Panc1 (cell line): ENCODE results near the gene DIP2C. TPM values are rescaled to one million over a fixed set of nuclear protein-coding genes. Genes with fewer than 3 reads are reported as not detected.

Experiments
- ATAC-seq: fragments of 200-7000 bp; cut with Tn5 transposase; 2 replicates; pipeline ENCODE4 v1.9.1; 2020; ENCODE audit warnings: mild to moderate bottlenecking, moderate library complexity
- BruUV-seq: library from RNA; stranded (reverse); fragments of 400-500 nt; replicated peaks from 2 replicates; lab custom pipeline; 2021; lab: Mats Ljungman, UMichigan
- CTCF ChIA-PET: fragments of 300-600 bp; sonication (Branson Sonifier 250); formaldehyde crosslinking; loops from one replicate; lab custom pipeline; 2022; ENCODE audit warnings: antibody characterized with exemption; lab: Charles Lee
- POLR2A ChIA-PET: fragments of 300-600 bp; sonication (Branson Sonifier 250); formaldehyde crosslinking; loops from one replicate; lab custom pipeline; 2022; ENCODE audit warnings: antibody characterized with exemption; lab: Charles Lee
- DNase-seq: peaks from one replicate; pipeline ENCODE4 v3.0.0-alpha.2; 2010; ENCODE audit warnings: low read depth, low spot score
- H3K27ac ChIP-seq: 2 replicates; pipeline ENCODE4 v1.5.1; 2011; ENCODE audit warnings: mild to moderate bottlenecking, low read length, inconsistent platforms
- H3K27me3 ChIP-seq: fragments of 200-500 bp; sonication (Bioruptor generic); 2 replicates; pipeline ENCODE4 v1.6.0; 2014; ENCODE audit warnings: low read length, inconsistent platforms; ENCODE audit not compliant: control insufficient read depth, insufficient read depth
- H3K36me3 ChIP-seq: fragments of 200-500 bp; sonication (Bioruptor generic); 2 replicates; pipeline ENCODE4 v1.5.1; 2014; ENCODE audit warnings: inconsistent platforms, mild to moderate bottlenecking, low read length, moderate library complexity; ENCODE audit not compliant: control insufficient read depth, insufficient read depth
- H3K4me1 ChIP-seq: 2 replicates; pipeline ENCODE4 v1.5.1; 2011; ENCODE audit warnings: inconsistent platforms, mild to moderate bottlenecking, low read length, moderate library complexity; ENCODE audit not compliant: control insufficient read depth, insufficient read depth
- H3K4me3 ChIP-seq, 2 experiments: 2 replicates each; pipeline ENCODE4 v1.5.1; 2011 to 2012; ENCODE audit warnings: low read depth in 2 of 2, low read length in 2 of 2, mild to moderate bottlenecking in 2 of 2, inconsistent platforms in 1 of 2, moderate library complexity in 1 of 2
- H3K9me3 ChIP-seq: fragments of 200-500 bp; sonication (Bioruptor generic); 2 replicates; pipeline ENCODE4 v1.5.1; 2014; ENCODE audit warnings: low read depth, mild to moderate bottlenecking, inconsistent platforms, low read length, moderate library complexity; ENCODE audit not compliant: control insufficient read depth, insufficient read depth
- POLR2AphosphoS5 ChIP-seq: IDR thresholded peaks from 2 replicates; pipeline ENCODE4 v1.6.1; 2012; ENCODE audit warnings: mild to moderate bottlenecking, low read depth, low read length, moderate library complexity
- SIN3A ChIP-seq: IDR thresholded peaks from 2 replicates; pipeline ENCODE4 v1.6.1; 2012; ENCODE audit warnings: low read depth, mild to moderate bottlenecking, low read length, moderate library complexity, borderline replicate concordance; ENCODE audit not compliant: insufficient read depth
- TCF7L2 ChIP-seq: IDR thresholded peaks from 2 replicates; pipeline ENCODE4 v1.6.1; 2011; ENCODE audit warnings: mild to moderate bottlenecking, low read depth, low read length, inconsistent platforms
- in situ Hi-C: cut with HindIII; loops from 2 replicates; pipeline ENCODE4 v1.10.0; 2016; ENCODE audit warnings: low sequenced_read_pairs, low pct_unique_long_range_greater_than_20kb
- intact Hi-C: fragments of 100-400 bp; cut with micrococcal nuclease; formaldehyde crosslinking; loops from one replicate; pipeline ENCODE4 v1.10.0; 2022; ENCODE audit not compliant: unreplicated experiment
- total RNA-seq: library from RNA; stranded (reverse); gene quantifications from one replicate; pipeline ENCODE4 v1.2.1, GENCODE V29; 2021; ENCODE audit not compliant: unreplicated experiment
- TF ChIP-seq, protein P1 (sequence below): fragments of 450-650 bp; IDR thresholded peaks from 2 replicates; pipeline ENCODE4 v1.5.1; 2017; ENCODE audit warnings: mild to moderate bottlenecking
- TF ChIP-seq, protein P2 (sequence below), 2 experiments: IDR thresholded peaks; 2 replicates each; pipeline ENCODE4 v1.6.1; 2011 to 2012; ENCODE audit warnings: low read depth in 2 of 2, control low read depth in 1 of 2, low read length in 1 of 2, mild to moderate bottlenecking in 1 of 2, moderate library complexity in 1 of 2; ENCODE audit not compliant: insufficient read depth in 1 of 2

Gene DIP2C
- total RNA-seq, 1 experiment from 2014 or later: 13.2 TPM

DNA sequence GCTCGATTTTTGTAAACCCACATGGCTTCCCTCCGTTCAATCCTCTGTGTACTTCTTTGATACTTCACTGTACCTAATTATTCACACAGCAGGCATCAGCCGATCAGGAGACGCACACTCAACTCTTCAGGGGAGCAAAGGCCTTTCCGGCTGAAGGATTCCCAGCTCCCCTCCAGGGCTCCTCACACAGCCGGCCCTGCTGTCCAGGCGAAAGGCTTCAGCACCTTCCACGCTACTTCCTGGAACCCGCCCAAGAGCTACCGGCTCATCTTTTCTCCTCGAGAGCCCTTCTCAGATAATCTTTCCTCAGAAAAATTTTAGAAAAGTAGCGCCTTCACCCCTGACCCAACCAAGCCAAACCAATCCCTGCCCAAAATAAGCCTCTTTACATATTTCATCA is 283.8 kb downstream of the DIP2C start:
- ATAC-seq (no peak), DNase-seq (no peak)
- H3K27me3 ChIP-seq: no peaks in the 10 kb centered on the region
- intact Hi-C loops: no loop called here
- in situ Hi-C loops: no loop called here
- no peaks in the 10 kb centered on the region for H3K4me1 ChIP-seq
- ChIA-PET CTCF (no interaction called here), POLR2A (no interaction called here)
- H3K4me3 ChIP-seq: no peak overlapping the region
- H3K27ac ChIP-seq: no peak overlapping the region
- H3K36me3 ChIP-seq: no peaks in the 10 kb centered on the region
- TF ChIP-seq, protein P1, sequence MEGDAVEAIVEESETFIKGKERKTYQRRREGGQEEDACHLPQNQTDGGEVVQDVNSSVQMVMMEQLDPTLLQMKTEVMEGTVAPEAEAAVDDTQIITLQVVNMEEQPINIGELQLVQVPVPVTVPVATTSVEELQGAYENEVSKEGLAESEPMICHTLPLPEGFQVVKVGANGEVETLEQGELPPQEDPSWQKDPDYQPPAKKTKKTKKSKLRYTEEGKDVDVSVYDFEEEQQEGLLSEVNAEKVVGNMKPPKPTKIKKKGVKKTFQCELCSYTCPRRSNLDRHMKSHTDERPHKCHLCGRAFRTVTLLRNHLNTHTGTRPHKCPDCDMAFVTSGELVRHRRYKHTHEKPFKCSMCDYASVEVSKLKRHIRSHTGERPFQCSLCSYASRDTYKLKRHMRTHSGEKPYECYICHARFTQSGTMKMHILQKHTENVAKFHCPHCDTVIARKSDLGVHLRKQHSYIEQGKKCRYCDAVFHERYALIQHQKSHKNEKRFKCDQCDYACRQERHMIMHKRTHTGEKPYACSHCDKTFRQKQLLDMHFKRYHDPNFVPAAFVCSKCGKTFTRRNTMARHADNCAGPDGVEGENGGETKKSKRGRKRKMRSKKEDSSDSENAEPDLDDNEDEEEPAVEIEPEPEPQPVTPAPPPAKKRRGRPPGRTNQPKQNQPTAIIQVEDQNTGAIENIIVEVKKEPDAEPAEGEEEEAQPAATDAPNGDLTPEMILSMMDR: no peak
- TF ChIP-seq TCF7L2 (no peak), POLR2AphosphoS5 (no peak), SIN3A (no peak)
- TF ChIP-seq, protein P2, sequence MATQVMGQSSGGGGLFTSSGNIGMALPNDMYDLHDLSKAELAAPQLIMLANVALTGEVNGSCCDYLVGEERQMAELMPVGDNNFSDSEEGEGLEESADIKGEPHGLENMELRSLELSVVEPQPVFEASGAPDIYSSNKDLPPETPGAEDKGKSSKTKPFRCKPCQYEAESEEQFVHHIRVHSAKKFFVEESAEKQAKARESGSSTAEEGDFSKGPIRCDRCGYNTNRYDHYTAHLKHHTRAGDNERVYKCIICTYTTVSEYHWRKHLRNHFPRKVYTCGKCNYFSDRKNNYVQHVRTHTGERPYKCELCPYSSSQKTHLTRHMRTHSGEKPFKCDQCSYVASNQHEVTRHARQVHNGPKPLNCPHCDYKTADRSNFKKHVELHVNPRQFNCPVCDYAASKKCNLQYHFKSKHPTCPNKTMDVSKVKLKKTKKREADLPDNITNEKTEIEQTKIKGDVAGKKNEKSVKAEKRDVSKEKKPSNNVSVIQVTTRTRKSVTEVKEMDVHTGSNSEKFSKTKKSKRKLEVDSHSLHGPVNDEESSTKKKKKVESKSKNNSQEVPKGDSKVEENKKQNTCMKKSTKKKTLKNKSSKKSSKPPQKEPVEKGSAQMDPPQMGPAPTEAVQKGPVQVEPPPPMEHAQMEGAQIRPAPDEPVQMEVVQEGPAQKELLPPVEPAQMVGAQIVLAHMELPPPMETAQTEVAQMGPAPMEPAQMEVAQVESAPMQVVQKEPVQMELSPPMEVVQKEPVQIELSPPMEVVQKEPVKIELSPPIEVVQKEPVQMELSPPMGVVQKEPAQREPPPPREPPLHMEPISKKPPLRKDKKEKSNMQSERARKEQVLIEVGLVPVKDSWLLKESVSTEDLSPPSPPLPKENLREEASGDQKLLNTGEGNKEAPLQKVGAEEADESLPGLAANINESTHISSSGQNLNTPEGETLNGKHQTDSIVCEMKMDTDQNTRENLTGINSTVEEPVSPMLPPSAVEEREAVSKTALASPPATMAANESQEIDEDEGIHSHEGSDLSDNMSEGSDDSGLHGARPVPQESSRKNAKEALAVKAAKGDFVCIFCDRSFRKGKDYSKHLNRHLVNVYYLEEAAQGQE (IDR thresholded peaks at IDR 0.05; ENCODE audit: insufficient read depth in 1 of 2, low read depth in 2 of 2, low read length in 1 of 2): no peak
- no TSS peak for BruUV-seq
- H3K9me3 ChIP-seq: no peaks in the 10 kb centered on the region

DNA sequence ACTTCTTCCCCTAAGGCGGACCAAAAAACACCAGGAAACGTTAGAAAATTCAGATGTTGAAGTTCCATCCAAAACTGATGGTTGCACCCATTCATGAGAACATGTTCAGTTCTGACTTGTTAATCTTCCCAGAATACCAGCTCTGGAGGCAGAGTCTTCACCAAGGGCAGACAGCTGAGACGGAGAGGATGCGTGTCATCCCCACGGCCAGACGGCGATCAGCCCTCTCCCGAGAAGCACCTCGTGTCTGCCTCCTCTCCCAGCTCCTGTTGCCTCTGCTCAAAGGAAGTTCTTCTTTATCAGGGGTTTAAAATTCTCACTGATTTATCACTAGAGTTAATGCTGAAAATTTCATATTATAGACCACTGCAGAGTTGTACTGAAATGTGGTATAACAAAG is 284.5 kb downstream of the DIP2C start:
- POLR2A ChIA-PET: no interaction called here
- BruUV-seq: no TSS peak
- intact Hi-C loops (no loop called here), in situ Hi-C loops (no loop called here)
- Histone ChIP-seq H3K36me3 (no peaks in the 10 kb centered on the region), H3K9me3 (no peaks in the 10 kb centered on the region), H3K4me1 (no peaks in the 10 kb centered on the region), H3K4me3 (no peak overlapping the region), H3K27me3 (no peaks in the 10 kb centered on the region), H3K27ac (no peak overlapping the region)
- DNase-seq (no peak), ATAC-seq (no peak)
- CTCF ChIA-PET: no interaction called here
- no peak for TF ChIP-seq TCF7L2
- no peak for TF ChIP-seq POLR2AphosphoS5
- no peak for TF ChIP-seq SIN3A
- TF ChIP-seq, protein P1: no peak
